BE2C (cell line): ENCODE measurements around the gene KIAA0930.

Experiments
- DNase-seq: peaks from one replicate; pipeline ENCODE4 v3.0.0-alpha.2; 2020
- H3K27me3 ChIP-seq: fragments of 250-450 bp; sonication (Bioruptor Pico); 2 replicates; pipeline ENCODE4 v1.5.1; 2020; ENCODE audit warnings: mild to moderate bottlenecking
- H3K36me3 ChIP-seq: fragments of 250-450 bp; sonication (Bioruptor Pico); 2 replicates; pipeline ENCODE4 v1.5.1; 2020; ENCODE audit warnings: mild to moderate bottlenecking
- H3K4me1 ChIP-seq: fragments of 250-450 bp; sonication (Bioruptor Pico); 2 replicates; pipeline ENCODE4 v1.5.1; 2020
- H3K4me3 ChIP-seq: 2 replicates; pipeline ENCODE4 v1.5.1; 2011; ENCODE audit warnings: low read depth, low read length
- H3K9me3 ChIP-seq: fragments of 250-450 bp; sonication (Bioruptor Pico); 2 replicates; pipeline ENCODE4 v1.5.1; 2020
- TF ChIP-seq, protein P1 (sequence below): IDR thresholded peaks from 2 replicates; pipeline ENCODE4 v1.5.1; 2012; ENCODE audit warnings: mild to moderate bottlenecking, low read depth, low read length

Gene KIAA0930

DNA sequence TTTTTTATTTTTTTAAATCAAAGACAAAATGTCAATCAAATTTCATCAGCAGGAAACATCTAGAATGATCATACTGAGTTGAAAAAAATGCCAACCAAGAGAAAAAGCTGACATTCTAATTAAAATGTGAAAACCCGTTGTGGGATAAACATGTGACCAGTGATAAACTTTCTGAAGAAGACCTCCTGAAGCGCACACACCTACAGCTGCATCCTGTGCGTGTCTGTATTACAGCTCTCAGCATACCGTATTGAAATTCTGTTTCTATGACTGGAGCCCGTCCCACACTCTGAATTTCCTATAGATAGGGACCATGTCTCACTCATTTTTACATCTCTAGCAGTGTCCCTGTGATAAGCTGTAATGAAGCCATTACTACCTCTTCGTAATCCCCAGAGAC is 89.2 kb downstream of the KIAA0930 start:
- DNase-seq, result no peak
- H3K9me3 ChIP-seq, result no peaks in the 10 kb centered on the region
- peaks cover 10% of the 10 kb centered on the region for H3K4me1 ChIP-seq
- H3K36me3 ChIP-seq, result peaks cover 44% of the 10 kb centered on the region
- TF ChIP-seq, protein P1, sequence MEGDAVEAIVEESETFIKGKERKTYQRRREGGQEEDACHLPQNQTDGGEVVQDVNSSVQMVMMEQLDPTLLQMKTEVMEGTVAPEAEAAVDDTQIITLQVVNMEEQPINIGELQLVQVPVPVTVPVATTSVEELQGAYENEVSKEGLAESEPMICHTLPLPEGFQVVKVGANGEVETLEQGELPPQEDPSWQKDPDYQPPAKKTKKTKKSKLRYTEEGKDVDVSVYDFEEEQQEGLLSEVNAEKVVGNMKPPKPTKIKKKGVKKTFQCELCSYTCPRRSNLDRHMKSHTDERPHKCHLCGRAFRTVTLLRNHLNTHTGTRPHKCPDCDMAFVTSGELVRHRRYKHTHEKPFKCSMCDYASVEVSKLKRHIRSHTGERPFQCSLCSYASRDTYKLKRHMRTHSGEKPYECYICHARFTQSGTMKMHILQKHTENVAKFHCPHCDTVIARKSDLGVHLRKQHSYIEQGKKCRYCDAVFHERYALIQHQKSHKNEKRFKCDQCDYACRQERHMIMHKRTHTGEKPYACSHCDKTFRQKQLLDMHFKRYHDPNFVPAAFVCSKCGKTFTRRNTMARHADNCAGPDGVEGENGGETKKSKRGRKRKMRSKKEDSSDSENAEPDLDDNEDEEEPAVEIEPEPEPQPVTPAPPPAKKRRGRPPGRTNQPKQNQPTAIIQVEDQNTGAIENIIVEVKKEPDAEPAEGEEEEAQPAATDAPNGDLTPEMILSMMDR, result no peak
- no peak overlapping the region for H3K4me3 ChIP-seq
- H3K27me3 ChIP-seq, result no peaks in the 10 kb centered on the region

- Histone ChIP-seq H3K9me3 (no peaks in the 10 kb centered on the region), H3K36me3 (peaks cover 33% of the 10 kb centered on the region), H3K4me3 (no peak overlapping the region), H3K27me3 (no peaks in the 10 kb centered on the region), H3K4me1 (peaks cover 3% of the 10 kb centered on the region)
- no peak for DNase-seq
- TF ChIP-seq, protein P1, result no peak
Observed at GRCh38 chr22:45150139-45150538, 90.6 kb downstream of the KIAA0930 start.

- Histone ChIP-seq H3K36me3 (peaks cover 29% of the 10 kb centered on the region), H3K27me3 (no peaks in the 10 kb centered on the region), H3K4me3 (no peak overlapping the region), H3K9me3 (no peaks in the 10 kb centered on the region), H3K4me1 (no peaks in the 10 kb centered on the region; the same call in 1 of the 2 replicates)
- TF ChIP-seq, protein P1, result no peak
- no peak for DNase-seq
Observed at GRCh38 chr22:45149671-45150070, 91.0 kb downstream of the KIAA0930 start.

GRCh38 chr22:45144916-45145315 is 95.8 kb downstream of the KIAA0930 start:
- TF ChIP-seq, protein P1, result no peak
- no peaks in the 10 kb centered on the region for H3K4me1 ChIP-seq
- H3K9me3 ChIP-seq, result no peaks in the 10 kb centered on the region
- H3K36me3 ChIP-seq, result peaks cover 17% of the 10 kb centered on the region
- no peaks in the 10 kb centered on the region for H3K27me3 ChIP-seq
- no peak overlapping the region for H3K4me3 ChIP-seq
- DNase-seq, result no peak

GRCh38 chr22:45142376-45142775 is 98.3 kb downstream of the KIAA0930 start:
- H3K4me3 ChIP-seq, result no peak overlapping the region
- no peaks in the 10 kb centered on the region for H3K9me3 ChIP-seq
- TF ChIP-seq, protein P1, result no peak
- no peaks in the 10 kb centered on the region for H3K27me3 ChIP-seq
- H3K36me3 ChIP-seq, result no peaks in the 10 kb centered on the region; the same call in 1 of the 2 replicates
- H3K4me1 ChIP-seq, result no peaks in the 10 kb centered on the region
- no peak for DNase-seq
